Fibroblast of lung (primary cell): ENCODE measurements around the gene GPR176. TPM values are rescaled to one million over a fixed set of nuclear protein-coding genes. Genes with fewer than 3 reads are reported as not detected.
A peak's percentile ranks its signal among the peaks of the same experiment; 100 is the strongest.

Experiments
- DNase-seq, 2 donors: peaks; one replicate each; pipeline versions ENCODE4 v3.0.0 to v3.0.0-alpha.2; 2010; ENCODE audit warnings: low read depth in 2 of 2
- H2AFZ ChIP-seq: 2 replicates; pipeline ENCODE4 v1.5.1; 2012; ENCODE audit warnings: low read length, control low read depth, inconsistent platforms
- H3K27ac ChIP-seq: 2 replicates; pipeline ENCODE4 v1.5.1; 2011; ENCODE audit warnings: low read length, control low read depth; ENCODE audit not compliant: insufficient read depth
- H3K27me3 ChIP-seq: 2 replicates; pipeline ENCODE4 v1.5.1; 2011; ENCODE audit warnings: mild to moderate bottlenecking, low read length; ENCODE audit not compliant: control insufficient read depth, insufficient read depth
- H3K36me3 ChIP-seq: 2 replicates; pipeline ENCODE4 v1.5.1; 2011; ENCODE audit warnings: low read length; ENCODE audit not compliant: control insufficient read depth, insufficient read depth
- H3K4me1 ChIP-seq: 2 replicates; pipeline ENCODE4 v1.5.1; 2011; ENCODE audit warnings: low read length; ENCODE audit not compliant: control insufficient read depth, insufficient read depth; ENCODE audit errors: extremely low read depth
- H3K4me2 ChIP-seq: 2 replicates; pipeline ENCODE4 v1.5.1; 2011; ENCODE audit warnings: low read length, control low read depth; ENCODE audit not compliant: insufficient read depth; ENCODE audit errors: extremely low read depth
- H3K4me3 ChIP-seq, 4 experiments: fragments of 200-600 bp in 1 of 4; sonication (generic) in 1 of 4; replicated peaks in 1 of 4; 2 replicates each; pipeline ENCODE4 v1.5.1; 2011 to 2016; ENCODE audit warnings: low read length in 4 of 4, low read depth in 3 of 4, mild to moderate bottlenecking in 3 of 4, control low read depth in 2 of 4, inconsistent platforms in 1 of 4, mixed read lengths in 1 of 4; ENCODE audit not compliant: insufficient read depth in 1 of 4; ENCODE audit errors: control extremely low read depth in 1 of 4
- H3K79me2 ChIP-seq: 2 replicates; pipeline ENCODE4 v1.5.1; 2012; ENCODE audit warnings: mild to moderate bottlenecking, low read length, inconsistent platforms; ENCODE audit not compliant: control insufficient read depth, insufficient read depth
- H3K9ac ChIP-seq: 2 replicates; pipeline ENCODE4 v1.5.1; 2011; ENCODE audit warnings: mild to moderate bottlenecking, low read length, control low read depth; ENCODE audit not compliant: insufficient read depth
- H3K9me3 ChIP-seq: 2 replicates; pipeline ENCODE4 v1.5.1; 2012; ENCODE audit warnings: low read depth, low read length; ENCODE audit not compliant: control insufficient read depth, insufficient read depth
- H4K20me1 ChIP-seq: 2 replicates; pipeline ENCODE4 v1.5.1; 2011; ENCODE audit warnings: low read length; ENCODE audit not compliant: control insufficient read depth, insufficient read depth; ENCODE audit errors: extremely low read depth
- CTCF ChIP-seq, 2 donors: IDR thresholded peaks in 1 of 2; conservative IDR thresholded peaks in 1 of 2; 1 replicate in 1 of 2; 2 replicates in 1 of 2; pipeline ENCODE4 v1.5.1; 2011 to 2012; ENCODE audit warnings: low read length in 2 of 2, control low read depth in 1 of 2, inconsistent platforms in 1 of 2, low read depth in 1 of 2, mild to moderate bottlenecking in 1 of 2
- EZH2 ChIP-seq: IDR thresholded peaks from 2 replicates; pipeline ENCODE4 v1.5.1; 2012; ENCODE audit warnings: low read length, control low read depth, mild to moderate bottlenecking; ENCODE audit errors: missing control alignments
- polyA plus RNA-seq, 2 donors: library from polyadenylated mRNA; depleted of rRNA in 1 of 2; stranded (reverse) in 1 of 2; unstranded in 1 of 2; fragments of >200 nt; gene quantifications; 2 replicates each; pipeline ENCODE4 v1.2.1, GENCODE V29; 2011 to 2012; ENCODE audit warnings: missing spikeins in 1 of 2
- total RNA-seq: library from RNA; depleted of rRNA; stranded (reverse); fragments of >200 nt; gene quantifications from 2 replicates; pipeline ENCODE4 v1.2.1, GENCODE V29; 2014

The GPR176 gene
- total and polyA plus RNA-seq, 2 donors (not counting 1 experiment from before 2014, with no cell fraction given) = 124 to 179 TPM

- Histone ChIP-seq H3K9me3 (no peaks in the 10 kb centered on the region), H2AFZ (no peak overlapping the region), H3K79me2 (peaks cover 48% of the 10 kb centered on the region), H3K4me3 (no peak overlapping the region), H3K4me2 (no peak overlapping the region), H3K27ac (peak overlapping the region; percentile 11), H3K4me1 (peaks cover 4% of the 10 kb centered on the region), H3K9ac (no peak overlapping the region), H4K20me1 (no peaks in the 10 kb centered on the region), H3K36me3 (no peaks in the 10 kb centered on the region), H3K27me3 (no peaks in the 10 kb centered on the region)
- no peak for TF ChIP-seq CTCF (conservative IDR thresholded peaks at IDR 0.05 in 1 of 2, IDR thresholded peaks at IDR 0.05 in 1 of 2; ENCODE audit: low read depth in 1 of 2, low read length in 2 of 2)
- no peak for TF ChIP-seq EZH2
- DNase-seq = peak in 1 of 2 donors; percentile 28
These were observed 59.9 kb downstream of the GPR176 start for GRCh38 chr15:39860200-39860599.

DNA sequence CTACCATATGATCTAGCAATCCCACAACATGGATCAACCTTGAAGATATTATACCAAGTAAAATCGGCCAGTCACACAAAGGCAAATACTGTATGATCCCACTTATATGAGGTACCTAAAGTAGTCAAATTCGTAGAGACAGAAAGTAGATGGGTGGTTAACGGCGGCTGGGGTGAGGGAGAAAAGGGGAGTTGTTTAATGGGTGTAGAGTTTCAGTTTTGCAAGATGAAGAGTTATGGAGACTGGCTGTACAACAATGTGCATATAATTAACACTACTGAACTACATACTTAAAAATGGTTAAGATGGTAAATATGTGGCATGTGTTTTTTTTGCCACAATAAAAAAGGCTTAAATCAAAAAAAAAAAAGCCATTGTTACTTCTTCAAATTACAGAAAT, 60.4 kb downstream of the GPR176 start:
- Histone ChIP-seq H3K9me3 (no peaks in the 10 kb centered on the region), H3K79me2 (peaks cover 50% of the 10 kb centered on the region), H3K36me3 (no peaks in the 10 kb centered on the region), H3K4me1 (peaks cover 5% of the 10 kb centered on the region), H3K9ac (no peak overlapping the region), H3K27ac (no peak overlapping the region), H3K27me3 (no peaks in the 10 kb centered on the region), H3K4me3 (no peak overlapping the region), H2AFZ (no peak overlapping the region), H4K20me1 (no peaks in the 10 kb centered on the region), H3K4me2 (no peak overlapping the region)
- no peak for DNase-seq
- TF ChIP-seq EZH2 (no peak), CTCF (conservative IDR thresholded peaks at IDR 0.05 in 1 of 2, IDR thresholded peaks at IDR 0.05 in 1 of 2; ENCODE audit: low read depth in 1 of 2, low read length in 2 of 2) (no peak)

- no peak overlapping the region for H3K4me2 ChIP-seq
These were observed 62.9 kb downstream of the GPR176 start for GRCh38 chr15:39857132-39857531.

More at GRCh38 chr15:39857132-39857531, 62.9 kb downstream of the GPR176 start:
- Histone ChIP-seq H3K36me3 (no peaks in the 10 kb centered on the region), H3K9ac (no peak overlapping the region), H3K9me3 (no peaks in the 10 kb centered on the region), H3K79me2 (peaks cover 43% of the 10 kb centered on the region), H3K27ac (no peak overlapping the region), H4K20me1 (no peaks in the 10 kb centered on the region), H3K4me1 (peaks cover 13% of the 10 kb centered on the region), H2AFZ (no peak overlapping the region), H3K4me3 (no peak overlapping the region), H3K27me3 (no peaks in the 10 kb centered on the region)
- no peak for DNase-seq
- no peak for TF ChIP-seq EZH2
- no peak for TF ChIP-seq CTCF (conservative IDR thresholded peaks at IDR 0.05 in 1 of 2, IDR thresholded peaks at IDR 0.05 in 1 of 2; ENCODE audit: low read depth in 1 of 2, low read length in 2 of 2)
